ENCODE data around the gene ADCK2.

The ADCK2 gene

GRCh38 chr7:140653319-140654108, 19.2 kb upstream of the ADCK2 start:
- Histone ChIP-seq H2BK120ac (ENCODE audit: low read depth, low read length) (no peak overlapping the region), H3K36me3 (ENCODE audit: control insufficient read depth, insufficient read depth, low read length) (no peaks in the 10 kb centered on the region), H3K27me3 (ENCODE audit: insufficient read depth, low read length, poor library complexity) (no peaks in the 10 kb centered on the region), H2BK5ac (ENCODE audit: low read length) (no peak overlapping the region), H2BK15ac (replicated peaks; ENCODE audit: low read depth) (no peak overlapping the region), H3K4me2 (ENCODE audit: low read length) (no peak overlapping the region), H3K79me1 (ENCODE audit: low read length) (no peaks in the 10 kb centered on the region), H3K56ac (ENCODE audit: low read length) (peak overlapping the region; percentile 86), H3K9ac (ENCODE audit: low read length) (peak overlapping the region; percentile 49), H3K79me2 (ENCODE audit: control insufficient read depth, insufficient read depth, low read length) (no peaks in the 10 kb centered on the region), H3K4me3 (ENCODE audit: low read length) (no peak overlapping the region), H2AK5ac (ENCODE audit: low read length) (no peak overlapping the region), H4K5ac (ENCODE audit: low read length) (peak overlapping the region; percentile 99), H3K4ac (ENCODE audit: low read depth, low read length) (no peak overlapping the region), H3K27ac (ENCODE audit: low read depth, low read length) (no peak overlapping the region), H3K18ac (ENCODE audit: low read length) (no peak overlapping the region), H4K8ac (ENCODE audit: low read depth, low read length) (no peak overlapping the region), H3K4me1 (ENCODE audit: control insufficient read depth, low read depth, low read length) (no peaks in the 10 kb centered on the region), H3K23ac (ENCODE audit: low read length) (no peak overlapping the region)
- WGBS (ENCODE audit: extremely low coverage, insufficient coverage, low lambda C conversion rate), result no CpG with 5 or more reads among the region's 15 CpGs
- DNase-seq, result peak; percentile 87

- Histone ChIP-seq H3K27ac (ENCODE audit: low read depth, low read length) (no peak overlapping the region), H2BK120ac (ENCODE audit: low read depth, low read length) (no peak overlapping the region), H3K23ac (ENCODE audit: low read length) (no peak overlapping the region), H3K79me2 (ENCODE audit: control insufficient read depth, insufficient read depth, low read length) (no peaks in the 10 kb centered on the region), H3K27me3 (ENCODE audit: insufficient read depth, low read length, poor library complexity) (no peaks in the 10 kb centered on the region), H3K4me1 (ENCODE audit: control insufficient read depth, low read depth, low read length) (no peaks in the 10 kb centered on the region), H3K56ac (ENCODE audit: low read length) (no peak overlapping the region), H2BK5ac (ENCODE audit: low read length) (no peak overlapping the region), H4K5ac (ENCODE audit: low read length) (no peak overlapping the region), H4K8ac (ENCODE audit: low read depth, low read length) (no peak overlapping the region), H2BK15ac (replicated peaks; ENCODE audit: low read depth) (no peak overlapping the region), H3K4ac (ENCODE audit: low read depth, low read length) (no peak overlapping the region), H3K9ac (ENCODE audit: low read length) (no peak overlapping the region), H3K36me3 (ENCODE audit: control insufficient read depth, insufficient read depth, low read length) (no peaks in the 10 kb centered on the region), H3K79me1 (ENCODE audit: low read length) (no peaks in the 10 kb centered on the region), H3K18ac (ENCODE audit: low read length) (no peak overlapping the region), H3K4me2 (ENCODE audit: low read length) (no peak overlapping the region), H3K4me3 (ENCODE audit: low read length) (no peak overlapping the region), H2AK5ac (ENCODE audit: low read length) (no peak overlapping the region)
- WGBS (ENCODE audit: extremely low coverage, insufficient coverage, low lambda C conversion rate), result no CpG with 5 or more reads among the region's 2 CpGs
- DNase-seq, result no peak
Observed at GRCh38 chr7:140654109-140654387, 18.7 kb upstream of the ADCK2 start.

GRCh38 chr7:140654661-140655060, 18.1 kb upstream of the ADCK2 start:
- WGBS (ENCODE audit: extremely low coverage, insufficient coverage, low lambda C conversion rate), result no CpG with 5 or more reads among the region's 4 CpGs
- no peak overlapping the region for H3K23ac ChIP-seq (ENCODE audit: low read length)
- no peak overlapping the region for H4K5ac ChIP-seq (ENCODE audit: low read length)
- no peak overlapping the region for H3K4me3 ChIP-seq (ENCODE audit: low read length)
- H2BK15ac ChIP-seq (replicated peaks; ENCODE audit: low read depth), result no peak overlapping the region
- H3K18ac ChIP-seq (ENCODE audit: low read length), result no peak overlapping the region
- H3K79me2 ChIP-seq (ENCODE audit: control insufficient read depth, insufficient read depth, low read length), result no peaks in the 10 kb centered on the region
- no peak overlapping the region for H2AK5ac ChIP-seq (ENCODE audit: low read length)
- no peak overlapping the region for H3K27ac ChIP-seq (ENCODE audit: low read depth, low read length)
- no peak overlapping the region for H3K4ac ChIP-seq (ENCODE audit: low read depth, low read length)
- no peak overlapping the region for H3K9ac ChIP-seq (ENCODE audit: low read length)
- H3K4me1 ChIP-seq (ENCODE audit: control insufficient read depth, low read depth, low read length), result no peaks in the 10 kb centered on the region
- no peak overlapping the region for H2BK5ac ChIP-seq (ENCODE audit: low read length)
- no peaks in the 10 kb centered on the region for H3K27me3 ChIP-seq (ENCODE audit: insufficient read depth, low read length, poor library complexity)
- DNase-seq, result no peak
- no peaks in the 10 kb centered on the region for H3K36me3 ChIP-seq (ENCODE audit: control insufficient read depth, insufficient read depth, low read length)
- no peak overlapping the region for H2BK120ac ChIP-seq (ENCODE audit: low read depth, low read length)
- H3K79me1 ChIP-seq (ENCODE audit: low read length), result no peaks in the 10 kb centered on the region
- no peak overlapping the region for H4K8ac ChIP-seq (ENCODE audit: low read depth, low read length)
- no peak overlapping the region for H3K4me2 ChIP-seq (ENCODE audit: low read length)
- H3K56ac ChIP-seq (ENCODE audit: low read length), result no peak overlapping the region

DNA sequence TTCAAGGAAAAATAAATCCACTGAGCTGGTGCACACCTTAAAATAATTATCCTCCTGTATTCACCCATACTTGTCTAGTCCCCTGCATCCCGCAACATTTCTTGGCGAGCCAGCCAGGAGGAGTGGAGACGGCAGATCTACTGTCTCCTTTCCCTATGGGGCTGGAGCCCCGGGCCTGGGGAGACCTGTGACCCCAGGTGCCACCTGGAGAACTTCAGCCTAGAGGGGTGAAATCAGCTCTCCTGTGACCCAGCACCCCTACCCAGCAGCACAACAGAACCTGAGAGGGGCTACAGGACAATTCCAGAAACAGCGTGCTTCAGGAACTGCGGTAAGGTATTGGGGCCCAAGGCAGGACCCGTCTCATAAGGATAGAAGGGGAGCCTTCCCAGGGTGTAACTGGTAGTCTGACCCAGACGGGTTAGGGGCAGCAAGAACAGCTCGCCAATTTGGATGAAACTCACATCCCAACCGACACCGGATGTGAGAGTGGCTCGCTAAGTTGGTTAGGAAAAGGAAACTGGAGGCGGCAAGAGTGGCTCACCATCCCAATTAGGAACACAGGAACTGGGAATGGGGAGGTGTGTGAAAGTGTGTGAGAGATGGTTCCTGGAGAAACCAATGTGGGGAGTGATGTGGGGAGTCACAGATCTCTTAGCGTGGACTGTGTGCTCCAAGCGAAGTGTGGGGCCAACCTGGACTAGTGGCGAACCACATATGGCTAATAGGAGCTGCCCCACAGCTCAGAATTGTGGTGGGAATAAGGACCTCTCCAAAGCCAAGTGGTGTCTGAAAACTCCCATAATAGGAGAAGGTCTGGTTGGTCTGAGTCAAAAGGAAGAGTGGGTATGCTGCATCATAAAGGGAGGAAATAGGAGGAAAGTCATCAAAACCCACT, 17.0 kb upstream of the ADCK2 start:
- no peak overlapping the region for H3K4me3 ChIP-seq (ENCODE audit: low read length)
- H4K5ac ChIP-seq (ENCODE audit: low read length), result no peak overlapping the region
- H3K79me1 ChIP-seq (ENCODE audit: low read length), result no peaks in the 10 kb centered on the region
- H3K18ac ChIP-seq (ENCODE audit: low read length), result no peak overlapping the region
- H3K27ac ChIP-seq (ENCODE audit: low read depth, low read length), result no peak overlapping the region
- H3K4ac ChIP-seq (ENCODE audit: low read depth, low read length), result no peak overlapping the region
- H3K36me3 ChIP-seq (ENCODE audit: control insufficient read depth, insufficient read depth, low read length), result no peaks in the 10 kb centered on the region
- H2BK15ac ChIP-seq (replicated peaks; ENCODE audit: low read depth), result no peak overlapping the region
- no peak for DNase-seq
- H2BK120ac ChIP-seq (ENCODE audit: low read depth, low read length), result no peak overlapping the region
- no peak overlapping the region for H3K23ac ChIP-seq (ENCODE audit: low read length)
- no CpG with 5 or more reads among the region's 16 CpGs for WGBS (ENCODE audit: extremely low coverage, insufficient coverage, low lambda C conversion rate)
- H3K4me2 ChIP-seq (ENCODE audit: low read length), result no peak overlapping the region
- no peaks in the 10 kb centered on the region for H3K4me1 ChIP-seq (ENCODE audit: control insufficient read depth, low read depth, low read length)
- no peaks in the 10 kb centered on the region for H3K79me2 ChIP-seq (ENCODE audit: control insufficient read depth, insufficient read depth, low read length)
- H3K27me3 ChIP-seq (ENCODE audit: insufficient read depth, low read length, poor library complexity), result no peaks in the 10 kb centered on the region
- H2AK5ac ChIP-seq (ENCODE audit: low read length), result no peak overlapping the region
- H4K8ac ChIP-seq (ENCODE audit: low read depth, low read length), result no peak overlapping the region
- no peak overlapping the region for H3K9ac ChIP-seq (ENCODE audit: low read length)
- no peak overlapping the region for H2BK5ac ChIP-seq (ENCODE audit: low read length)
- H3K56ac ChIP-seq (ENCODE audit: low read length), result no peak overlapping the region

DNA sequence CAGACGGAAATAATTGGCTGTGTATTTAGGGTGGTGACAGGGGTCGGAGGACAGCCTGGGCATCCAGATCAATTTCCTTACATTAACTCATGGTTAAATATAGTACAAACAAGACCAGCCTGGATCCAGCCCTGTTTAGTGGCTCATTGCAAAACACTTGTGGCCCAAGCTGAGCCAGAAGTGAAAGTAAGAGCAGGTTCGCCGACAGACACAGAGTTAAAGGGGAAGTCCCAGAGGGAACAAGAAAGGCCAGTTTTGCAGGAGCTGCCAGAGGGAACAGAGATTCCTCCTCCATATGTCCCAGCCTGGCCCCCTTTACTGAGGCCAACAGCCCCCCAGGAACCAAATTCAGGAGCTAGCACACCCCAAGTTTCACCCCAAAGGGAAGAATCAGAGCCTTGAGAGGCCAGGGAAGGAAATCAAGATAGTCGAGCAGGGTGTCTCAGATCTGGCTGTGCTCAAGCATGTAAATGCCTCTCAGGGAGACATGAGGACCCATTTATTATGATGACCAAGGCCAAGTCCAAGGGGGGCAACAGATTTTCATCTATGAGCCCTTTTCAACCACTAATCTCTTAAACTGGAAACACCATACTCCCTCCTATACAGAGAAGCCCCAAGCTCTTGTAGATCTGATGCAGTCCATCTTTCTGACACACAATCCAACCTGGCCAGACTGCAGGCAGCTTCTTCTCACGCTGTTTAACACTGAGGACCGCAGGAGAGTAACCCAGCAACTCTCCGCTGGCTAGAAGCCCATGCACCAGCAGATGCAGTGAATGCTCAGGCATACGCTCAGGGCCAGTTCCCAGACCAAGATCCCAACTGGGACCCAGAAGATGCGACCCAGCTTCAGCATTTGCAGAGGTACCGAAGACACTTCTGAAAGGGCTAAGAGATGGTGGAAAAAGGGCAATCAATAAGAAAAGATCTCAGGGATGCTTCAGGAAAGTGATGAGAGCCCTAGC, 15.9 kb upstream of the ADCK2 start:
- Histone ChIP-seq H3K4me3 (ENCODE audit: low read length) (no peak overlapping the region), H3K27ac (ENCODE audit: low read depth, low read length) (no peak overlapping the region)
- WGBS (ENCODE audit: extremely low coverage, insufficient coverage, low lambda C conversion rate), result no CpG with 5 or more reads among the region's 11 CpGs

More for the DNA sequence above, 15.9 kb upstream of the ADCK2 start:
- Histone ChIP-seq H2BK15ac (replicated peaks; ENCODE audit: low read depth) (no peak overlapping the region), H2BK120ac (ENCODE audit: low read depth, low read length) (no peak overlapping the region), H3K79me2 (ENCODE audit: control insufficient read depth, insufficient read depth, low read length) (no peaks in the 10 kb centered on the region), H3K4ac (ENCODE audit: low read depth, low read length) (no peak overlapping the region), H2BK5ac (ENCODE audit: low read length) (no peak overlapping the region), H4K8ac (ENCODE audit: low read depth, low read length) (no peak overlapping the region), H3K4me1 (ENCODE audit: control insufficient read depth, low read depth, low read length) (no peaks in the 10 kb centered on the region), H3K56ac (ENCODE audit: low read length) (no peak overlapping the region), H3K27me3 (ENCODE audit: insufficient read depth, low read length, poor library complexity) (no peaks in the 10 kb centered on the region), H3K18ac (ENCODE audit: low read length) (no peak overlapping the region), H3K79me1 (ENCODE audit: low read length) (no peaks in the 10 kb centered on the region), H3K23ac (ENCODE audit: low read length) (no peak overlapping the region), H2AK5ac (ENCODE audit: low read length) (no peak overlapping the region), H3K9ac (ENCODE audit: low read length) (no peak overlapping the region), H4K5ac (ENCODE audit: low read length) (no peak overlapping the region), H3K4me2 (ENCODE audit: low read length) (no peak overlapping the region), H3K36me3 (ENCODE audit: control insufficient read depth, insufficient read depth, low read length) (no peaks in the 10 kb centered on the region)
- no peak for DNase-seq
